Fibroblast of pulmonary artery (primary cell): ENCODE data around the gene SRSF7.
"Not testable (repeated sequence)": the region's sequence is repeated elsewhere in the genome, so short reads cannot be mapped to it uniquely, and the experiment has no call there.

Experiments
- DNase-seq: peaks from one replicate; pipeline ENCODE4 v3.0.0-alpha.2; 2010; ENCODE audit warnings: low read depth
- H3K4me3 ChIP-seq: replicated peaks from 2 replicates; pipeline ENCODE4 v1.5.1; 2011; ENCODE audit warnings: low read depth, mild to moderate bottlenecking, control low read depth, low read length, moderate library complexity
- TF ChIP-seq, protein P1 (sequence below): IDR thresholded peaks from 2 replicates; pipeline ENCODE4 v1.5.1; 2011; ENCODE audit warnings: mild to moderate bottlenecking, control low read depth, low read length, inconsistent platforms; ENCODE audit errors: missing control alignments

Gene SRSF7

GRCh38 chr2:38775097-38775920, 24.1 kb upstream of the SRSF7 start:
- TF ChIP-seq, protein P1, sequence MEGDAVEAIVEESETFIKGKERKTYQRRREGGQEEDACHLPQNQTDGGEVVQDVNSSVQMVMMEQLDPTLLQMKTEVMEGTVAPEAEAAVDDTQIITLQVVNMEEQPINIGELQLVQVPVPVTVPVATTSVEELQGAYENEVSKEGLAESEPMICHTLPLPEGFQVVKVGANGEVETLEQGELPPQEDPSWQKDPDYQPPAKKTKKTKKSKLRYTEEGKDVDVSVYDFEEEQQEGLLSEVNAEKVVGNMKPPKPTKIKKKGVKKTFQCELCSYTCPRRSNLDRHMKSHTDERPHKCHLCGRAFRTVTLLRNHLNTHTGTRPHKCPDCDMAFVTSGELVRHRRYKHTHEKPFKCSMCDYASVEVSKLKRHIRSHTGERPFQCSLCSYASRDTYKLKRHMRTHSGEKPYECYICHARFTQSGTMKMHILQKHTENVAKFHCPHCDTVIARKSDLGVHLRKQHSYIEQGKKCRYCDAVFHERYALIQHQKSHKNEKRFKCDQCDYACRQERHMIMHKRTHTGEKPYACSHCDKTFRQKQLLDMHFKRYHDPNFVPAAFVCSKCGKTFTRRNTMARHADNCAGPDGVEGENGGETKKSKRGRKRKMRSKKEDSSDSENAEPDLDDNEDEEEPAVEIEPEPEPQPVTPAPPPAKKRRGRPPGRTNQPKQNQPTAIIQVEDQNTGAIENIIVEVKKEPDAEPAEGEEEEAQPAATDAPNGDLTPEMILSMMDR: no peak
- DNase-seq: no peak

DNA sequence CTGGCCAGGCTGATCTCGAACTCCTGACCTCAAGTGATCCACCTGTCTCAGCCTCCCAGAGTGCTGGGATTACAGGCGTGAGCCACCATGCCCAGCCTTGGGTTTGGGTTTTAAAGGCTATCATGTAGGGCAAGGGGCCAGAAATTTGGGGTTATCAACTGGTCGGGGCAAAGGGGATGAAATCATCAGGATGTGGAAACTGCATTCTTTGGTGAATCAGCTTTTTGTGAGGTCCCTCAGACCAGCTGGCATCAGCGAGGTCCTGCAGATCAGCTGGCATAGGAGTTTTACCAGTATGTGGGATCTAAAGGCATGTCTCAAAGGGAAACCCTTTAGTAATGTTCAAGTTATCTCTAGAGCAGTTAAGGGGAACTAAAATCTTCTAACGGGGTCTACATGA, 20.5 kb upstream of the SRSF7 start:
- H3K4me3 ChIP-seq: no peak overlapping the region
- DNase-seq: peak; percentile 33

More at GRCh38 chr2:38775097-38775920, 24.1 kb upstream of the SRSF7 start:
- no peak overlapping the region for H3K4me3 ChIP-seq

DNA sequence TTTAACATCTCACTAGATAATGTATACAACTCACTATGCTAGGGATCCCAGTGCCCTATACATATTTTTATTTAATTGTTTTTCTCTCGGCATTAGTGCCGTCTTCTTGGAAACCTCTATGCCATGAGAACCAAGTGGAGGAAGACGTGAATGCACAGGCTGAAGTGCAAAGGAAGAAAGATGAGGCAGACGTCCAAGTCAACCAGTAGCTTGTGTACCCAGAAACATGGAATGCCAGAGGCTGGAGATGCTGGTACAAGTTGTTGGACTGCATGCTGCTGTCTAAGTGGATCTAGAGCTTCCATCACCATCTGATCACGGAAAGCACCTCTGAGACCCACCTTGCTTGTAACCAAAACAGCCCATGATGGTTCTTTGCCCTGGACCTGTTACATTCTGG, 14.4 kb upstream of the SRSF7 start:
- TF ChIP-seq, protein P1: no peak
- H3K4me3 ChIP-seq: no peak overlapping the region
- no peak for DNase-seq

More for the DNA sequence above, 20.5 kb upstream of the SRSF7 start:
- TF ChIP-seq, protein P1: no peak

GRCh38 chr2:38765149-38765548, 14.0 kb upstream of the SRSF7 start:
- no peak overlapping the region for H3K4me3 ChIP-seq
- TF ChIP-seq, protein P1: no peak
- peak; percentile 61 for DNase-seq

- no peak for DNase-seq
- TF ChIP-seq, protein P1: no peak
- no peak overlapping the region for H3K4me3 ChIP-seq
These were observed 12.6 kb upstream of the SRSF7 start for GRCh38 chr2:38763728-38764127.

DNA sequence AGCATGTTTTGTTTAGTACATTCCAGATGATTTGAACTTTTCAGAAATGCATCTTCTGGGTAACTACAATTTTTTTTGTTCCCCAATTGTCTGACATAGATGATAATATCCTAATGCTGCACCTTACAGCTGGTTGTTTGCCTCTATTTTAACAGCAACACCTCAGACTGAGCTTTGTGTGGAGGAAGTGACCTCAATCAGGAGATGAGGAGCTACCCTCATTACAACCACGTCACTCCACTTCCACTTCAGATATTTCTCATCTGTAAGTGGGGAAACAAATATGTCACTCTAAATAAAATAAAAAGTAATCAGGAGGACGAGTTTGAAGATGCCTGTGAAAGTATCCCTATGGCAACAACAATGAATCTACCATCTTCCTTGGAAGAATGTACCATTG, 12.1 kb upstream of the SRSF7 start:
- TF ChIP-seq, protein P1: no peak
- no peak overlapping the region for H3K4me3 ChIP-seq
- no peak for DNase-seq

DNA sequence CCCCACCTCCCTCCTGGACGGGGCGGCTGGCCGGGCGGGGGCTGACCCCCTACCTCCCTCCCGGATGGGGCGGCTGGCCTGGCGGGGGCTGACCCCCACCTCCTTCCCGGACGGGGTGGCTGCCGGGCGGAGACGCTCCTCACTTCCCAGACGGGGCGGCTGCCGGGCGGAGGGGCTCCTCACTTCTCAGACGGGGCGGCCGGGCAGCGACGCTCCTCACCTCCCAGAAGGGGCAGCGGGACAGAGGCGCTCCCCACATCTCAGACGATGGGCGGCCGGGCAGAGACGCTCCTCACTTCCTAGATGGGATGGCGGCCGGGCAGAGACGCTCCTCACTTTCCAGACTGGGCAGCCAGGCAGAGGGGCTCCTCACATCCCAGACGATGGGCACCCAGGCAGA, 4.7 kb upstream of the SRSF7 start:
- not testable (repeated sequence) for H3K4me3 ChIP-seq, DNase-seq
